Thyroid gland (tissue), 4 donors: ENCODE data around the gene AKR1E2. TPM values are rescaled to one million over a fixed set of nuclear protein-coding genes. Genes with fewer than 3 reads are reported as not detected.

ENCODE experiments used
- DNase-seq, 2 donors: peaks; one replicate each; pipeline ENCODE4 v3.0.0-alpha.2; 2019
- H3K27ac ChIP-seq, 3 donors: fragments of 200-600 bp; sonication (generic); 1 replicate in 2 of 3; 2 replicates in 1 of 3; pipeline ENCODE4 v1.5.1; 2016 to 2019; ENCODE audit warnings: mild to moderate bottlenecking in 1 of 3, moderate library complexity in 1 of 3
- H3K27me3 ChIP-seq: fragments of 200-600 bp; sonication (generic); one replicate; pipeline ENCODE4 v1.5.1; 2019
- H3K36me3 ChIP-seq, 2 donors: fragments of 200-600 bp; sonication (generic); one replicate each; pipeline ENCODE4 v1.5.1; 2016 to 2019
- H3K4me1 ChIP-seq, 2 donors: fragments of 200-600 bp; sonication (generic); one replicate each; pipeline ENCODE4 v1.5.1; 2017 to 2019
- H3K4me3 ChIP-seq, 3 donors: fragments of 200-600 bp; sonication (generic); replicated peaks in 1 of 3; 1 replicate in 2 of 3; 2 replicates in 1 of 3; pipeline ENCODE4 v1.5.1; 2016; ENCODE audit warnings: mild to moderate bottlenecking in 1 of 3
- H3K9me3 ChIP-seq: fragments of 200-600 bp; sonication (generic); one replicate; pipeline ENCODE4 v1.5.1; 2017
- CTCF ChIP-seq, 6 experiments: fragments of 200-600 bp in 3 of 6; fragments of 450-650 bp in 3 of 6; sonication (generic) in 3 of 6; IDR thresholded peaks; one replicate each; pipeline ENCODE4 v1.5.1; 2016 to 2019; ENCODE audit warnings: antibody characterized with exemption in 6 of 6, mild to moderate bottlenecking in 2 of 6, inconsistent platforms in 1 of 6, moderate library complexity in 1 of 6
- POLR2A ChIP-seq, 2 donors: fragments of 450-650 bp; IDR thresholded peaks; one replicate each; pipeline ENCODE4 v1.6.1; 2017; ENCODE audit warnings: antibody characterized with exemption in 2 of 2, mild to moderate bottlenecking in 2 of 2, moderate library complexity in 1 of 2
- WGBS, 2 donors: methylation state at CpG; one replicate each; pipeline ENCODE4 v1.1.5; 2017; 5-methylcytosine and 5-hydroxymethylcytosine counted together
- intact Hi-C: fragments of 100-400 bp; cut with DNase I; formaldehyde crosslinking; loops from one replicate; pipeline ENCODE4 v1.15.1; 2023
- total RNA-seq, 4 donors: library from RNA; depleted of rRNA; stranded (reverse); fragments of >200 nt; gene quantifications; one replicate each; pipeline ENCODE4 v1.2.3, GENCODE V29; 2016

The AKR1E2 gene
- total RNA-seq, 4 donors from 2014 or later: 14.4 to 18.5 (median 15.9) TPM

GRCh38 chr10:4839353-4839752, 13.3 kb downstream of the AKR1E2 start:
- intact Hi-C loops: loop anchor here (10.0 kb wide), 1 partner anchor 545 kb away; no protein-coding TSS in a partner anchor
- TF ChIP-seq CTCF (IDR thresholded peaks at IDR 0.05): no peak
- TF ChIP-seq POLR2A (IDR thresholded peaks at IDR 0.05): no peak
- Histone ChIP-seq H3K9me3 (no peaks in the 10 kb centered on the region), H3K4me1 (peaks cover 0 to 12% of the 10 kb centered on the region in 2 donors), H3K4me3 (no peak overlapping the region), H3K27ac (no peak overlapping the region), H3K36me3 (no peaks in the 10 kb centered on the region), H3K27me3 (no peaks in the 10 kb centered on the region)
- WGBS, 2 donors: 83 to 94% methylated on average over 4 of the region's 4 CpGs
- DNase-seq: no peak

GRCh38 chr10:4840151-4840550, 14.1 kb downstream of the AKR1E2 start:
- WGBS, 2 donors: 69 to 82% methylated on average over 2 of the region's 2 CpGs
- Histone ChIP-seq H3K9me3 (no peaks in the 10 kb centered on the region), H3K4me3 (no peak overlapping the region), H3K36me3 (no peaks in the 10 kb centered on the region), H3K27me3 (no peaks in the 10 kb centered on the region), H3K4me1 (peaks cover 0 to 12% of the 10 kb centered on the region in 2 donors), H3K27ac (no peak overlapping the region)
- intact Hi-C loops: loop anchor here (10.0 kb wide), 2 partner anchors 145 to 445 kb away; no protein-coding TSS in a partner anchor
- no peak for DNase-seq
- no peak for TF ChIP-seq CTCF (IDR thresholded peaks at IDR 0.05)
- TF ChIP-seq POLR2A (IDR thresholded peaks at IDR 0.05): no peak

- H3K27me3 ChIP-seq: no peaks in the 10 kb centered on the region
- H3K4me3 ChIP-seq: no peak overlapping the region
- TF ChIP-seq CTCF (IDR thresholded peaks at IDR 0.05) (no peak), POLR2A (IDR thresholded peaks at IDR 0.05) (no peak)
- no peak overlapping the region for H3K27ac ChIP-seq
- no peaks in the 10 kb centered on the region for H3K9me3 ChIP-seq
- intact Hi-C loops: loop anchor here (10.0 kb wide), 2 partner anchors 141 to 441 kb away; no protein-coding TSS in a partner anchor
- H3K4me1 ChIP-seq: peaks cover 0 to 12% of the 10 kb centered on the region in 2 donors
- WGBS, 2 donors: 93 to 94% methylated on average over 14 to 15 of the region's 16 CpGs
- H3K36me3 ChIP-seq: no peaks in the 10 kb centered on the region
- no peak for DNase-seq
Observed at GRCh38 chr10:4843525-4844180, 17.6 kb downstream of the AKR1E2 start.

- intact Hi-C loops: loop anchor here (5.0 to 10.0 kb wide), 3 partner anchors 140 to 440 kb away; no protein-coding TSS in a partner anchor
Observed at GRCh38 chr10:4844864-4845263, 18.9 kb downstream of the AKR1E2 start.

More at GRCh38 chr10:4844864-4845263, 18.9 kb downstream of the AKR1E2 start:
- no peaks in the 10 kb centered on the region for H3K9me3 ChIP-seq
- H3K27me3 ChIP-seq: no peaks in the 10 kb centered on the region
- no peak for DNase-seq
- 93 to 96% methylated on average over 16 to 17 of the region's 25 CpGs for WGBS, 2 donors
- no peak overlapping the region for H3K4me3 ChIP-seq
- H3K4me1 ChIP-seq: peaks cover 0 to 16% of the 10 kb centered on the region in 2 donors
- no peak for TF ChIP-seq CTCF (IDR thresholded peaks at IDR 0.05)
- no peak for TF ChIP-seq POLR2A (IDR thresholded peaks at IDR 0.05)
- no peak overlapping the region for H3K27ac ChIP-seq
- H3K36me3 ChIP-seq: no peaks in the 10 kb centered on the region
